Upper lobe of left lung (tissue), 6 donors: ENCODE results near the gene SLC18A2. TPM values are rescaled to one million over a fixed set of nuclear protein-coding genes. Genes with fewer than 3 reads are reported as not detected.

Source experiments
- ATAC-seq, 2 donors: fragments of 200-7000 bp; cut with Tn5 transposase; one replicate each; pipeline ENCODE4 v1.9.1; 2022; ENCODE audit warnings: mild to moderate bottlenecking in 2 of 2, moderate library complexity in 2 of 2; ENCODE audit not compliant: low FRiP score in 2 of 2
- DNase-seq, 2 donors: peaks; one replicate each; pipeline ENCODE4 v3.0.0-alpha.2; 2019 to 2020
- H3K27ac ChIP-seq, 4 donors: fragments of 200-600 bp; sonication (generic); one replicate each; pipeline ENCODE4 v1.5.1; 2016 to 2019
- H3K27me3 ChIP-seq, 4 donors: fragments of 200-600 bp; sonication (generic); one replicate each; pipeline ENCODE4 v1.5.1; 2017 to 2019
- H3K36me3 ChIP-seq, 4 donors: fragments of 200-600 bp; sonication (generic); one replicate each; pipeline ENCODE4 v1.5.1; 2016 to 2019
- H3K4me1 ChIP-seq, 4 donors: fragments of 200-600 bp; sonication (generic); one replicate each; pipeline ENCODE4 v1.5.1; 2018 to 2019
- H3K4me3 ChIP-seq, 4 donors: fragments of 200-600 bp; sonication (generic); one replicate each; pipeline ENCODE4 v1.5.1; 2017 to 2019; ENCODE audit warnings: mild to moderate bottlenecking in 2 of 4, moderate library complexity in 1 of 4
- H3K9me3 ChIP-seq, 4 donors: fragments of 200-600 bp; sonication (generic); one replicate each; pipeline ENCODE4 v1.5.1; 2018 to 2019
- EP300 ChIP-seq, 4 donors: sonication (generic); formaldehyde crosslinking; IDR thresholded peaks; one replicate each; pipeline ENCODE4 v1.5.1; 2017; ENCODE audit warnings: antibody characterized with exemption in 4 of 4, control low read depth in 2 of 4
- POLR2A ChIP-seq, 4 donors: fragments of 450-650 bp; IDR thresholded peaks; one replicate each; pipeline ENCODE4 v1.5.1; 2016 to 2017; ENCODE audit warnings: antibody characterized with exemption in 4 of 4, mild to moderate bottlenecking in 2 of 4
- POLR2AphosphoS5 ChIP-seq, 2 donors: sonication (generic); formaldehyde crosslinking; IDR thresholded peaks; one replicate each; pipeline ENCODE4 v1.5.1; 2017; ENCODE audit warnings: antibody characterized with exemption in 2 of 2
- WGBS, 2 donors: methylation state at CpG; one replicate each; pipeline ENCODE4 v1.1.5; 2017 to 2018; 5-methylcytosine and 5-hydroxymethylcytosine counted together
- total RNA-seq, 6 donors: library from RNA; depleted of rRNA in 4 of 6; stranded (reverse); fragments of >200 nt in 4 of 6; gene quantifications; one replicate each; pipeline versions ENCODE4 v1.1.0 to v1.2.1, GENCODE V29; 2016 to 2021
- TF ChIP-seq, protein P1 (sequence below), 6 experiments: fragments of 450-650 bp in 4 of 6; fragments of 200-600 bp in 2 of 6; sonication (generic) in 2 of 6; IDR thresholded peaks; one replicate each; pipeline ENCODE4 v1.5.1; 2016 to 2019; ENCODE audit warnings: antibody characterized with exemption in 6 of 6
- donor health status: DM: no; HTN: no; CAD: no; lungs with moderate emphysema.
- donor health status: DM: no; HTN: yes; CAD: no; lungs with severe emphysema.

The SLC18A2 gene
- total RNA-seq, 6 donors from 2014 or later, result 0.20 to 5.9 (median 2.8) TPM

DNA sequence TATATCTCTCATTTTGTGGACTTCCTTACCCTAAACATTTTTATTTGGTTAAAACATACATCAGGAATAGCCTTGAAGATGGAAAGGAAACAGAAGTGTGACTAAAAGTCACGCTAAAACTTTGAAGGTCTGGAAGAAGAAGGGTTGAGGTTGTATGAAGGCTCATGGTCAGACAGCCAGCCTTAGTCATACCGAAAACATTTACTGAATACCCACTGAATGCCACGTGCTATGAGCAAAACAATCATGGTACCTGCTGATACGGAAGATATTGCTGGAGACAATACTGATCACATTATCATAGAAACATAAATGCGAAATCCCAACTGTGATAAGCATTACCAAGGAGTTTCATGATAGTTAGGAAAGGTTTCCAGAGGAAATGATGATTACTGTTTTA, 70.3 kb downstream of the SLC18A2 start:
- DNase-seq (no peak), ATAC-seq (no peak)
- WGBS, 2 donors, result 96 to 99% methylated on average over 5 of the region's 5 CpGs
- no peak overlapping the region for H3K27ac ChIP-seq
- H3K4me1 ChIP-seq, result no peaks in the 10 kb centered on the region
- no peaks in the 10 kb centered on the region for H3K9me3 ChIP-seq
- no peak overlapping the region for H3K4me3 ChIP-seq
- no peaks in the 10 kb centered on the region for H3K27me3 ChIP-seq
- TF ChIP-seq EP300 (IDR thresholded peaks at IDR 0.05) (no peak), POLR2AphosphoS5 (IDR thresholded peaks at IDR 0.05) (no peak), POLR2A (IDR thresholded peaks at IDR 0.05) (no peak)
- TF ChIP-seq, protein P1, sequence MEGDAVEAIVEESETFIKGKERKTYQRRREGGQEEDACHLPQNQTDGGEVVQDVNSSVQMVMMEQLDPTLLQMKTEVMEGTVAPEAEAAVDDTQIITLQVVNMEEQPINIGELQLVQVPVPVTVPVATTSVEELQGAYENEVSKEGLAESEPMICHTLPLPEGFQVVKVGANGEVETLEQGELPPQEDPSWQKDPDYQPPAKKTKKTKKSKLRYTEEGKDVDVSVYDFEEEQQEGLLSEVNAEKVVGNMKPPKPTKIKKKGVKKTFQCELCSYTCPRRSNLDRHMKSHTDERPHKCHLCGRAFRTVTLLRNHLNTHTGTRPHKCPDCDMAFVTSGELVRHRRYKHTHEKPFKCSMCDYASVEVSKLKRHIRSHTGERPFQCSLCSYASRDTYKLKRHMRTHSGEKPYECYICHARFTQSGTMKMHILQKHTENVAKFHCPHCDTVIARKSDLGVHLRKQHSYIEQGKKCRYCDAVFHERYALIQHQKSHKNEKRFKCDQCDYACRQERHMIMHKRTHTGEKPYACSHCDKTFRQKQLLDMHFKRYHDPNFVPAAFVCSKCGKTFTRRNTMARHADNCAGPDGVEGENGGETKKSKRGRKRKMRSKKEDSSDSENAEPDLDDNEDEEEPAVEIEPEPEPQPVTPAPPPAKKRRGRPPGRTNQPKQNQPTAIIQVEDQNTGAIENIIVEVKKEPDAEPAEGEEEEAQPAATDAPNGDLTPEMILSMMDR (IDR thresholded peaks at IDR 0.05), result no peak
- no peaks in the 10 kb centered on the region for H3K36me3 ChIP-seq

- DNase-seq, result no peak
- no peaks in the 10 kb centered on the region for H3K27me3 ChIP-seq
- H3K27ac ChIP-seq, result no peak overlapping the region
- 93 to 97% methylated on average over 4 of the region's 4 CpGs for WGBS, 2 donors
- no peaks in the 10 kb centered on the region for H3K9me3 ChIP-seq
- no peak for ATAC-seq
- no peak overlapping the region for H3K4me3 ChIP-seq
- H3K36me3 ChIP-seq, result peaks cover 0 to 3% (median 0%) of the 10 kb centered on the region in 4 donors
- no peaks in the 10 kb centered on the region for H3K4me1 ChIP-seq
- no peak for TF ChIP-seq EP300 (IDR thresholded peaks at IDR 0.05)
- TF ChIP-seq, protein P1 (IDR thresholded peaks at IDR 0.05), result no peak
- TF ChIP-seq POLR2AphosphoS5 (IDR thresholded peaks at IDR 0.05), result no peak
- no peak for TF ChIP-seq POLR2A (IDR thresholded peaks at IDR 0.05)
These were observed 71.5 kb downstream of the SLC18A2 start for GRCh38 chr10:117312430-117312829.

- ATAC-seq, result no peak
- no peak overlapping the region for H3K4me3 ChIP-seq
- 98 to 100% methylated on average over 1 of the region's 1 CpG for WGBS, 2 donors
- H3K9me3 ChIP-seq, result no peaks in the 10 kb centered on the region
- H3K27ac ChIP-seq, result no peak overlapping the region
- H3K36me3 ChIP-seq, result peaks cover 0 to 5% (median 0%) of the 10 kb centered on the region in 4 donors
- no peaks in the 10 kb centered on the region for H3K4me1 ChIP-seq
- no peak for DNase-seq
- TF ChIP-seq EP300 (IDR thresholded peaks at IDR 0.05), result no peak
- TF ChIP-seq POLR2A (IDR thresholded peaks at IDR 0.05), result no peak
- TF ChIP-seq POLR2AphosphoS5 (IDR thresholded peaks at IDR 0.05), result no peak
- TF ChIP-seq, protein P1 (IDR thresholded peaks at IDR 0.05), result no peak
- H3K27me3 ChIP-seq, result no peaks in the 10 kb centered on the region
These were observed 72.7 kb downstream of the SLC18A2 start for GRCh38 chr10:117313641-117314040.

- TF ChIP-seq EP300 (IDR thresholded peaks at IDR 0.05) (no peak), POLR2A (IDR thresholded peaks at IDR 0.05) (no peak), POLR2AphosphoS5 (IDR thresholded peaks at IDR 0.05) (no peak)
- TF ChIP-seq, protein P1 (IDR thresholded peaks at IDR 0.05), result no peak
- WGBS, 2 donors, result 93 to 96% methylated on average over 2 of the region's 2 CpGs
- no peak for ATAC-seq
These were observed 75.8 kb downstream of the SLC18A2 start for GRCh38 chr10:117316701-117317100.

DNA sequence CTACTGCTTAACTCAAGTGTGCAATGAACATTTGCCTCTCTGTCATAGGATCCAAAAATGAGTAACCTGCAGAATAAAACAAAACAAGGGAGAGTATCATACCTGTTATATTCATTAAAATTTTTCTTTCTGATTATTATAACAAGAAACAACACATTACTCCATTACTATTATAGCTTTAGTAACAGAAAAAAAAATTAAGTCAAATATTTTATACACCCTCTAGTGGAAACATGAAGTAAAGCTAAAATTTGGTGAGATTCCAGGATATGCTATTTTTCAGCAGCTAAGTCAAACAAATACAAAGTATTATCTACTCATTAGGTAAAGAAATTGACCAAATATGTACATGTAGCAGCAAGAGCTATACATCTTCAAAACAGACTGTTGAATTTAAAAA, 78.0 kb downstream of the SLC18A2 start:
- Histone ChIP-seq H3K27ac (no peak overlapping the region), H3K9me3 (no peaks in the 10 kb centered on the region), H3K27me3 (no peaks in the 10 kb centered on the region), H3K4me3 (no peak overlapping the region), H3K4me1 (peaks cover 0 to 6% (median 0%) of the 10 kb centered on the region in 4 donors), H3K36me3 (peaks cover 0 to 5% (median 0%) of the 10 kb centered on the region in 4 donors)
- ATAC-seq, result no peak
- TF ChIP-seq EP300 (IDR thresholded peaks at IDR 0.05), result no peak
- TF ChIP-seq, protein P1 (IDR thresholded peaks at IDR 0.05), result peak in 1 of 6 experiments; percentile 28
- no peak for DNase-seq

More at GRCh38 chr10:117316701-117317100, 75.8 kb downstream of the SLC18A2 start:
- DNase-seq, result no peak
- H3K4me1 ChIP-seq, result no peaks in the 10 kb centered on the region
- H3K27ac ChIP-seq, result no peak overlapping the region
- H3K4me3 ChIP-seq, result no peak overlapping the region
- H3K9me3 ChIP-seq, result no peaks in the 10 kb centered on the region
- peaks cover 0 to 5% (median 0%) of the 10 kb centered on the region in 4 donors for H3K36me3 ChIP-seq
- no peaks in the 10 kb centered on the region for H3K27me3 ChIP-seq
